ENCODE measurements around the gene FNDC3B. TPM values are rescaled to one million over a fixed set of nuclear protein-coding genes. Genes with fewer than 3 reads are reported as not detected.

Gene FNDC3B
- total and polyA plus RNA-seq, 2 of the 8 experiments (the other 6 are each of a cell fraction or from before 2014, with no cell fraction given): 14.1 to 44.4 TPM

DNA sequence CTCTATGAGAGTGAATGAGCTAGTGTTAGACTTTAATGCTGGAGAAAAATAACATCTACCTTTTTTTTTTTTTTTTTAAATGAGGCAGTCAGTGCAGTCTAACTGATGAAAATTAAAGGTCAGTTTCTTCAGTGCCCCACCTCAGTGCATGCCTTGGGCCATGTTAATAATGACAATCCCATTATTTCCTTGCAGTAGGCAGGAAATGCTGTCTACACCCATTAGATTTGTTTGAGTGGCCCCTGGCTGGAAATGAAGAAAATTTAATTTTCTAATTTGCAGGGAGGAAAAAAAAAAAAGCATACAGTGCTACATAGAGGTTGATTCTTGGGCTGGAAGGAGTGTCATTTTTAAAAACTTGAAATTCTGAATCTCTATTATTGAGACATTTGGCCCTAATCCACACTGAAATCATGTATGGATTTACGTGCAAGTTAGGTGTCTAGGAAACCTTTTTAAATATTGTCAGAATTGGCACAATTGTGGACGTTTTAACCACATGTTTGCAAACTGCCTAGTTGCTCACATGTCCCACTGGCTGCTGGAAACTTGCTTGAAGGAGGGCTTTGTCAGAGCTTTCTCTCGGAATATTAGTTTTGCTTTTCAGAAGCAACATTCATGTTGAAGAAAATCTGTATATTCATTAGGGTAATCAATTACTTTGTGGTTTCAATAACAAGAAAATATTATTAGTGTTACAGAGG lies 18.4 kb downstream of the FNDC3B start (continued):
- TF ChIP-seq BCL11A (IDR thresholded peaks at IDR 0.05; ENCODE audit: low read depth in 2 of 2, low read length in 2 of 2): no peak
